Spleen (tissue), 7 donors: Measurements from ENCODE around the gene KLF15.

Experiments used
- CTCF ChIP-seq, 11 experiments: fragments of 200-600 bp in 7 of 11; fragments of 450-650 bp in 4 of 11; sonication (generic) in 4 of 11; IDR thresholded peaks in 8 of 11; conservative IDR thresholded peaks in 3 of 11; 1 replicate in 7 of 11; 2 replicates in 4 of 11; pipeline versions ENCODE4 v1.4.0 to v1.8.0; 2016 to 2021; ENCODE audit warnings: antibody characterized with exemption in 11 of 11, inconsistent platforms in 4 of 11, mild to moderate bottlenecking in 1 of 11
- POLR2A ChIP-seq, 3 donors: fragments of 450-650 bp; IDR thresholded peaks; one replicate each; pipeline ENCODE4 v1.5.1; 2017; ENCODE audit warnings: antibody characterized with exemption in 3 of 3, mild to moderate bottlenecking in 1 of 3
- donor health status: DM: no; HTN: no; CAD: no; lungs with moderate emphysema.
- donor health status: DM: no; HTN: no; CAD: no.
- donor health status: DM: no; HTN: no; CAD: no.

GRCh38 chr3:126349071-126349470 is 8.1 kb downstream of the KLF15 start:
- TF ChIP-seq POLR2A (IDR thresholded peaks at IDR 0.05) (no peak), CTCF (IDR thresholded peaks at IDR 0.05 in 8 of 11, conservative IDR thresholded peaks at IDR 0.05 in 3 of 11) (no peak)
